H1 (cell line): ENCODE results near the gene KRT34. TPM values are rescaled to one million over a fixed set of nuclear protein-coding genes. Genes with fewer than 3 reads are reported as not detected.

ENCODE experiments used
- CTCF ChIA-PET: fragments of 300-600 bp; sonication (Branson Sonifier 250); formaldehyde crosslinking; loops from one replicate; lab custom pipeline; 2021; ENCODE audit not compliant: partially characterized antibody; lab: Charles Lee
- POLR2A ChIA-PET: fragments of 300-600 bp; sonication (Branson Sonifier 250); formaldehyde crosslinking; loops from one replicate; lab custom pipeline; 2021; ENCODE audit warnings: inconsistent platforms; ENCODE audit not compliant: partially characterized antibody; lab: Charles Lee
- DNase-seq, 2 experiments: peaks; one replicate each; pipeline versions ENCODE4 v3.0.0 to v3.0.0-alpha.2; 2010 to 2022; ENCODE audit warnings: low spot score in 2 of 2, low read depth in 1 of 2, mixed read lengths in 1 of 2
- FAIRE-seq: peaks from 2 replicates; lab custom pipeline; 2011; peaks lifted over from hg19 to GRCh38; lab: Jason Lieb, UNC
- H2AFZ ChIP-seq: 2 replicates; pipeline ENCODE4 v1.8.1; 2012; ENCODE audit warnings: low read length, inconsistent platforms
- H2AK5ac ChIP-seq: 2 replicates; pipeline ENCODE4 v1.6.1; 2013; ENCODE audit warnings: low read depth, low read length
- H2BK120ac ChIP-seq: replicated peaks from 2 replicates; pipeline ENCODE3; 2013; ENCODE audit warnings: low read depth, low read length, inconsistent platforms
- H2BK12ac ChIP-seq: 2 replicates; pipeline ENCODE4 v1.6.1; 2013; ENCODE audit warnings: low read depth, low read length
- H2BK15ac ChIP-seq: 2 replicates; pipeline ENCODE4 v1.6.1; 2013; ENCODE audit warnings: low read length
- H2BK20ac ChIP-seq: 2 replicates; pipeline ENCODE4 v1.6.1; 2013; ENCODE audit warnings: low read length
- H2BK5ac ChIP-seq: 2 replicates; pipeline ENCODE4 v1.6.1; 2013; ENCODE audit warnings: low read depth, low read length
- H3K14ac ChIP-seq: 2 replicates; pipeline ENCODE4 v1.6.1; 2013; ENCODE audit warnings: inconsistent platforms; ENCODE audit not compliant: insufficient read length
- H3K18ac ChIP-seq: 2 replicates; pipeline ENCODE4 v1.6.1; 2013; ENCODE audit warnings: low read length; ENCODE audit errors: extremely low read depth
- H3K23ac ChIP-seq: 2 replicates; pipeline ENCODE4 v1.6.1; 2013; ENCODE audit warnings: inconsistent platforms; ENCODE audit not compliant: insufficient read length
- H3K23me2 ChIP-seq: 2 replicates; pipeline ENCODE4 v1.6.1; 2013; ENCODE audit warnings: low read depth, low read length
- H3K27ac ChIP-seq: 2 replicates; pipeline ENCODE4 v1.6.1; 2011; ENCODE audit warnings: low read depth, low read length, inconsistent platforms
- H3K27me3 ChIP-seq, 4 experiments: replicated peaks in 1 of 4; 1 replicate in 1 of 4; 2 replicates in 3 of 4; pipeline versions ENCODE4 v1.6.1 to v1.8.1; 2011 to 2013; ENCODE audit warnings: low read length in 3 of 4, mild to moderate bottlenecking in 3 of 4, inconsistent platforms in 2 of 4, mixed read lengths in 2 of 4, moderate library complexity in 1 of 4; ENCODE audit not compliant: control insufficient read depth in 3 of 4, insufficient read depth in 3 of 4; ENCODE audit errors: extremely low read depth in 1 of 4
- H3K36me3 ChIP-seq, 4 experiments: 2 replicates each; pipeline versions ENCODE4 v1.6.1 to v1.8.1; 2011 to 2013; ENCODE audit warnings: mild to moderate bottlenecking in 4 of 4, low read length in 3 of 4, moderate library complexity in 2 of 4, control low read depth in 1 of 4, inconsistent platforms in 1 of 4; ENCODE audit not compliant: insufficient read depth in 4 of 4, control insufficient read depth in 2 of 4
- H3K4ac ChIP-seq: replicated peaks from 2 replicates; pipeline ENCODE3; 2013; ENCODE audit warnings: low read length, low read depth, mixed read lengths, inconsistent platforms; ENCODE audit not compliant: insufficient read length
- H3K4me1 ChIP-seq, 4 experiments: replicated peaks in 1 of 4; 1 replicate in 1 of 4; 2 replicates in 3 of 4; pipeline versions ENCODE4 v1.6.1 to v1.8.1; 2011 to 2013; ENCODE audit warnings: low read length in 3 of 4, inconsistent platforms in 2 of 4, mixed read lengths in 1 of 4; ENCODE audit not compliant: insufficient read depth in 4 of 4, control insufficient read depth in 3 of 4
- H3K4me2 ChIP-seq, 2 experiments: 2 replicates each; pipeline versions ENCODE4 v1.6.1 to v1.8.1; 2011 to 2013; ENCODE audit warnings: low read depth in 2 of 2, low read length in 2 of 2, control low read depth in 1 of 2, inconsistent platforms in 1 of 2, mild to moderate bottlenecking in 1 of 2; ENCODE audit not compliant: insufficient read depth in 1 of 2
- H3K4me3 ChIP-seq, 4 experiments: fragments of 200-600, 300-600 bp in 1 of 4; sonication (generic), shearing (Covaris generic), sonication (Bioruptor Twin) in 1 of 4; 2 replicates each; pipeline versions ENCODE4 v1.5.1 to v1.8.1; 2011 to 2016; ENCODE audit warnings: low read length in 4 of 4, low read depth in 3 of 4, control low read depth in 2 of 4, inconsistent platforms in 2 of 4, mild to moderate bottlenecking in 2 of 4, mixed read lengths in 1 of 4, moderate library complexity in 1 of 4; ENCODE audit not compliant: insufficient read depth in 2 of 4; ENCODE audit errors: extremely low read depth in 1 of 4
- H3K56ac ChIP-seq: replicated peaks from 2 replicates; pipeline ENCODE3; 2013; ENCODE audit warnings: low read depth, mild to moderate bottlenecking, mixed read lengths, low read length, inconsistent platforms; ENCODE audit not compliant: insufficient read length
- H3K79me1 ChIP-seq: 2 replicates; pipeline ENCODE4 v1.6.1; 2013; ENCODE audit warnings: low read depth, low read length, control low read depth
- H3K79me2 ChIP-seq, 2 experiments: 2 replicates each; pipeline versions ENCODE4 v1.6.1 to v1.8.1; 2012 to 2013; ENCODE audit warnings: low read length in 2 of 2, mild to moderate bottlenecking in 2 of 2, inconsistent platforms in 1 of 2; ENCODE audit not compliant: insufficient read depth in 2 of 2, control insufficient read depth in 1 of 2
- H3K9ac ChIP-seq, 4 experiments: replicated peaks in 1 of 4; 1 replicate in 1 of 4; 2 replicates in 3 of 4; pipeline versions ENCODE4 v1.6.1 to v1.8.1; 2011 to 2013; ENCODE audit warnings: low read depth in 3 of 4, low read length in 3 of 4, control low read depth in 2 of 4, mild to moderate bottlenecking in 2 of 4, moderate library complexity in 2 of 4, inconsistent platforms in 1 of 4; ENCODE audit errors: extremely low read depth in 1 of 4
- H3K9me3 ChIP-seq, 2 experiments: 2 replicates each; pipeline versions ENCODE4 v1.6.1 to v1.8.1; 2012 to 2013; ENCODE audit warnings: mild to moderate bottlenecking in 2 of 2, moderate library complexity in 2 of 2, control low read depth in 1 of 2, inconsistent platforms in 1 of 2, low read depth in 1 of 2, low read length in 1 of 2, mixed read lengths in 1 of 2; ENCODE audit not compliant: insufficient read depth in 2 of 2
- H4K20me1 ChIP-seq, 2 experiments: replicated peaks in 1 of 2; 2 replicates each; pipeline versions ENCODE3 to v1.8.1; 2011 to 2013; ENCODE audit warnings: inconsistent platforms in 2 of 2, low read length in 2 of 2, mild to moderate bottlenecking in 1 of 2; ENCODE audit not compliant: insufficient read depth in 2 of 2, control insufficient read depth in 1 of 2
- H4K5ac ChIP-seq: 2 replicates; pipeline ENCODE4 v1.6.1; 2013; ENCODE audit warnings: low read length, low read depth, mixed read lengths, inconsistent platforms; ENCODE audit not compliant: insufficient read length
- H4K8ac ChIP-seq: 2 replicates; pipeline ENCODE4 v1.8.0; 2013; ENCODE audit warnings: mild to moderate bottlenecking, moderate library complexity, low read length, inconsistent platforms; ENCODE audit not compliant: insufficient read depth; ENCODE audit errors: extremely low read depth
- H4K91ac ChIP-seq: replicated peaks from 2 replicates; pipeline ENCODE3; 2013; ENCODE audit warnings: low read length, mixed read lengths, inconsistent platforms; ENCODE audit not compliant: insufficient read length
- CEBPB ChIP-seq: IDR thresholded peaks from 2 replicates; pipeline ENCODE4 v1.6.1; 2012; ENCODE audit warnings: low read depth, low read length
- MAFK ChIP-seq: IDR thresholded peaks from 2 replicates; pipeline ENCODE4 v1.6.1; 2012; ENCODE audit warnings: low read depth, mild to moderate bottlenecking, improper control_type of control experiment, low read length
- WGBS, 2 experiments: shearing (Covaris generic) in 1 of 2; methylation state at CpG; one replicate each; pipeline versions ENCODE4 v1.1.6 to v1.1.7; 2013 to 2015; ENCODE audit warnings: low lambda C conversion rate in 2 of 2, mixed read lengths in 2 of 2, inconsistent platforms in 1 of 2, low coverage in 1 of 2, missing lambda C conversion rate in 1 of 2; ENCODE audit not compliant: insufficient replicate concordance in 2 of 2, insufficient coverage in 1 of 2, insufficient read length in 1 of 2; ENCODE audit errors: extremely low coverage in 1 of 2, missing lambda C conversion rate in 1 of 2; 5-methylcytosine and 5-hydroxymethylcytosine counted together
- polyA plus RNA-seq, 7 experiments: library from polyadenylated mRNA; depleted of rRNA in 3 of 7; stranded (reverse) in 5 of 7; unstranded in 2 of 7; fragments of >200 nt in 5 of 7; fragments of 200-250 nt in 2 of 7; gene quantifications; 1 replicate in 5 of 7; 2 replicates in 1 of 7; 4 replicates in 1 of 7; pipeline versions ENCODE4 v1.2.1 to v1.2.3, GENCODE V29; 2011 to 2013; ENCODE audit warnings: missing spikeins in 2 of 7, mixed read lengths in 2 of 7
- total RNA-seq: library from RNA; stranded (reverse); fragmentation: NEBNext Ultra II Directional; extraction: Animal tissue kit (Norgen Biotek cat#: 25700); gene quantifications from 2 replicates; pipeline ENCODE4 v1.2.1, GENCODE V29; 2021

KRT34 gene
- total and polyA plus RNA-seq, 2 of the 8 experiments (the other 6 are each of a cell fraction or from before 2014, with no cell fraction given): not detected

- no peak overlapping the region for H4K5ac ChIP-seq
- DNase-seq (no peak), FAIRE-seq (no peak)
Observed at GRCh38 chr17:41383690-41384089, 1.6 kb upstream of the KRT34 start.

More at GRCh38 chr17:41383690-41384089, 1.6 kb upstream of the KRT34 start:
- no peaks in the 10 kb centered on the region for H4K20me1 ChIP-seq
- H3K56ac ChIP-seq: no peak overlapping the region
- no peaks in the 10 kb centered on the region for H3K4me1 ChIP-seq
- no peak overlapping the region for H2AK5ac ChIP-seq
- no peak overlapping the region for H3K27ac ChIP-seq
- no peaks in the 10 kb centered on the region; a peak in 1 of 4 replicates for H3K9me3 ChIP-seq
- H3K14ac ChIP-seq: no peak overlapping the region
- no peak overlapping the region for H2BK15ac ChIP-seq
- no peak overlapping the region for H2AFZ ChIP-seq
- H3K27me3 ChIP-seq: no peaks in the 10 kb centered on the region
- no peak overlapping the region for H3K18ac ChIP-seq
- POLR2A ChIA-PET: no interaction called here
- H2BK120ac ChIP-seq: no peak overlapping the region
- H3K4ac ChIP-seq: no peak overlapping the region
- no peak overlapping the region for H2BK20ac ChIP-seq
- no peak overlapping the region for H2BK5ac ChIP-seq
- H3K9ac ChIP-seq: no peak overlapping the region
- no peaks in the 10 kb centered on the region for H3K79me2 ChIP-seq
- H3K23ac ChIP-seq: no peak overlapping the region
- H3K36me3 ChIP-seq: no peaks in the 10 kb centered on the region
- no peaks in the 10 kb centered on the region; the same call in 1 of the 2 replicates for H3K23me2 ChIP-seq
- TF ChIP-seq MAFK: no peak
- TF ChIP-seq CEBPB: peak; percentile 83; the same call in 1 of the 2 replicates
- H3K4me2 ChIP-seq: no peak overlapping the region
- H3K4me3 ChIP-seq: no peak overlapping the region
- no peak overlapping the region for H4K91ac ChIP-seq
- no peaks in the 10 kb centered on the region for H3K79me1 ChIP-seq
- CTCF ChIA-PET: no interaction called here
- no peak overlapping the region for H4K8ac ChIP-seq
- WGBS, 2 experiments: 100% methylated on average over 1 of the region's 1 CpG; no CpG with 5 or more reads in 1 of the 2 experiments
- H2BK12ac ChIP-seq: no peak overlapping the region
